Lower leg skin (tissue), 3 donors: ENCODE data around the gene CDC7.

Source experiments
- CTCF ChIP-seq, 3 donors: fragments of 450-650 bp; IDR thresholded peaks; one replicate each; pipeline ENCODE4 v1.5.1; 2016; ENCODE audit warnings: antibody characterized with exemption in 3 of 3, mild to moderate bottlenecking in 3 of 3, moderate library complexity in 2 of 3
- POLR2A ChIP-seq, 2 donors: fragments of 450-650 bp; IDR thresholded peaks; one replicate each; pipeline ENCODE4 v1.6.1; 2016 to 2017; ENCODE audit warnings: antibody characterized with exemption in 2 of 2, mild to moderate bottlenecking in 1 of 2, moderate library complexity in 1 of 2

- TF ChIP-seq CTCF (IDR thresholded peaks at IDR 0.05) (no peak), POLR2A (IDR thresholded peaks at IDR 0.05) (no peak)
Measured at GRCh38 chr1:91548376-91549040, 47.9 kb downstream of the CDC7 start.
